Mammary epithelial cell (primary cell): ENCODE results near the gene RNASE8.

ENCODE experiments used
- EZH2 ChIP-seq: IDR thresholded peaks from 2 replicates; pipeline ENCODE4 v1.6.1; 2012; ENCODE audit warnings: low read length, inconsistent platforms, borderline replicate concordance
- TF ChIP-seq, protein P1 (sequence below), 2 donors: IDR thresholded peaks in 1 of 2; conservative IDR thresholded peaks in 1 of 2; 2 replicates each; pipeline ENCODE4 v1.5.1; 2011 to 2012; ENCODE audit warnings: inconsistent platforms in 2 of 2, low read length in 2 of 2, mild to moderate bottlenecking in 2 of 2, control low read depth in 1 of 2, low read depth in 1 of 2; ENCODE audit not compliant: insufficient read depth in 1 of 2; ENCODE audit errors: extremely low read depth in 1 of 2

GRCh38 chr14:21016413-21017190 lies 41.0 kb upstream of the RNASE8 start:
- TF ChIP-seq, protein P1, sequence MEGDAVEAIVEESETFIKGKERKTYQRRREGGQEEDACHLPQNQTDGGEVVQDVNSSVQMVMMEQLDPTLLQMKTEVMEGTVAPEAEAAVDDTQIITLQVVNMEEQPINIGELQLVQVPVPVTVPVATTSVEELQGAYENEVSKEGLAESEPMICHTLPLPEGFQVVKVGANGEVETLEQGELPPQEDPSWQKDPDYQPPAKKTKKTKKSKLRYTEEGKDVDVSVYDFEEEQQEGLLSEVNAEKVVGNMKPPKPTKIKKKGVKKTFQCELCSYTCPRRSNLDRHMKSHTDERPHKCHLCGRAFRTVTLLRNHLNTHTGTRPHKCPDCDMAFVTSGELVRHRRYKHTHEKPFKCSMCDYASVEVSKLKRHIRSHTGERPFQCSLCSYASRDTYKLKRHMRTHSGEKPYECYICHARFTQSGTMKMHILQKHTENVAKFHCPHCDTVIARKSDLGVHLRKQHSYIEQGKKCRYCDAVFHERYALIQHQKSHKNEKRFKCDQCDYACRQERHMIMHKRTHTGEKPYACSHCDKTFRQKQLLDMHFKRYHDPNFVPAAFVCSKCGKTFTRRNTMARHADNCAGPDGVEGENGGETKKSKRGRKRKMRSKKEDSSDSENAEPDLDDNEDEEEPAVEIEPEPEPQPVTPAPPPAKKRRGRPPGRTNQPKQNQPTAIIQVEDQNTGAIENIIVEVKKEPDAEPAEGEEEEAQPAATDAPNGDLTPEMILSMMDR (conservative IDR thresholded peaks at IDR 0.05 in 1 of 2, IDR thresholded peaks at IDR 0.05 in 1 of 2; ENCODE audit: extremely low read depth in 1 of 2, insufficient read depth in 1 of 2, low read depth in 1 of 2, low read length in 2 of 2): no peak
- TF ChIP-seq EZH2: no peak
